HG03280 (cell line): ENCODE data around the gene VEGFD.

ENCODE experiments used
- ATAC-seq: cut with Tn5 transposase; IDR thresholded peaks from one replicate; pipeline ENCODE4 v1.9.1; 2021; ENCODE audit warnings: mild to moderate bottlenecking, moderate library complexity; ENCODE audit not compliant: unreplicated experiment

Gene VEGFD

GRCh38 chrX:15384304-15384703 lies at the start of gene VEGFD:
TSS of gene VEGFD (minus strand) at chrX:15384413. CDS start at chrX:15383946, 467 bp downstream.
- ATAC-seq = no peak

GRCh38 chrX:15430584-15430983 lies 46.4 kb upstream of the VEGFD start:
- ATAC-seq = no peak

- no peak for ATAC-seq
These were observed 45.9 kb upstream of the VEGFD start for GRCh38 chrX:15430076-15430475.

GRCh38 chrX:15425024-15425423 lies 40.8 kb upstream of the VEGFD start:
- no peak for ATAC-seq

- no peak for ATAC-seq
These were observed 34.5 kb upstream of the VEGFD start for GRCh38 chrX:15418707-15419181.

- ATAC-seq = no peak
These were observed 34.0 kb upstream of the VEGFD start for GRCh38 chrX:15418041-15418706.

- no peak for ATAC-seq
These were observed 32.1 kb upstream of the VEGFD start for GRCh38 chrX:15416133-15416993.

- ATAC-seq = no peak
These were observed 28.9 kb upstream of the VEGFD start for GRCh38 chrX:15413101-15413500.

GRCh38 chrX:15410947-15411346 lies 26.7 kb upstream of the VEGFD start:
- no peak for ATAC-seq

- no peak for ATAC-seq
These were observed 26.2 kb upstream of the VEGFD start for GRCh38 chrX:15410430-15410829.

GRCh38 chrX:15405846-15406245 lies 21.6 kb upstream of the VEGFD start:
- no peak for ATAC-seq

- no peak for ATAC-seq
These were observed 20.3 kb upstream of the VEGFD start for GRCh38 chrX:15404401-15405096.

GRCh38 chrX:15401378-15401777 lies 17.2 kb upstream of the VEGFD start:
- ATAC-seq = no peak

GRCh38 chrX:15399962-15400391 lies 15.8 kb upstream of the VEGFD start:
- no peak for ATAC-seq

GRCh38 chrX:15398874-15399273 lies 14.7 kb upstream of the VEGFD start:
- ATAC-seq = no peak

- no peak for ATAC-seq
These were observed 11.6 kb upstream of the VEGFD start for GRCh38 chrX:15395789-15396188.

GRCh38 chrX:15391850-15392249 lies 7.6 kb upstream of the VEGFD start:
- ATAC-seq = no peak

GRCh38 chrX:15382813-15383212 lies 1.4 kb downstream of the VEGFD start:
- ATAC-seq = no peak

GRCh38 chrX:15376956-15377355 lies 7.3 kb downstream of the VEGFD start:
- ATAC-seq = no peak

GRCh38 chrX:15373976-15374375 lies 10.2 kb downstream of the VEGFD start:
- ATAC-seq = no peak
